Heart left ventricle (tissue), 13 donors: ENCODE measurements around the gene THSD7B.

Experiments
- CTCF ChIP-seq, 12 donors: fragments of 200-600 bp; sonication (generic) in 4 of 12; IDR thresholded peaks; one replicate each; pipeline versions ENCODE4 v1.5.0 to v1.8.0; 2018 to 2022; ENCODE audit warnings: antibody characterized with exemption in 12 of 12, mild to moderate bottlenecking in 5 of 12
- POLR2A ChIP-seq, 2 donors: fragments of 450-650 bp; IDR thresholded peaks; one replicate each; pipeline ENCODE4 v1.6.1; 2017; ENCODE audit warnings: antibody characterized with exemption in 2 of 2, mild to moderate bottlenecking in 2 of 2, moderate library complexity in 2 of 2
- donor health status: ischemic (EF 13 %, LVEDD 7.1; RV severe dilation, severe dysfunction).
- donor health status: DM: no; HTN: yes; CAD: no.
- donor health status: DM: no; HTN: no; CAD: no.
- donor health status: ischemic (EF 25% LVEDD 6.9; RV normal size, moderate dysfunction).
- donor health status: ischemic (EF 25% LVEDD 5.7; RV mildly dilated, moderate dysfunction).
- donor health status: ischemic (EF 35%, LVEDD 5.7; RV mildly dilated, moderate dysfunction).
- donor health status: nonischemic (EF 11% LVEDD 7.7; RV severe dilation, severe dysfunction).
- donor health status: DM: yes; HTN: yes; CAD: no.
- donor health status: PGD.
- donor health status: ischemic (EF 29% LVEDD 5.4; RV normal size, mild dysfunction).
- donor health status: nonischemic (EF 23%, LVEDD 6.1; RV moderate dilation, normal function).

DNA sequence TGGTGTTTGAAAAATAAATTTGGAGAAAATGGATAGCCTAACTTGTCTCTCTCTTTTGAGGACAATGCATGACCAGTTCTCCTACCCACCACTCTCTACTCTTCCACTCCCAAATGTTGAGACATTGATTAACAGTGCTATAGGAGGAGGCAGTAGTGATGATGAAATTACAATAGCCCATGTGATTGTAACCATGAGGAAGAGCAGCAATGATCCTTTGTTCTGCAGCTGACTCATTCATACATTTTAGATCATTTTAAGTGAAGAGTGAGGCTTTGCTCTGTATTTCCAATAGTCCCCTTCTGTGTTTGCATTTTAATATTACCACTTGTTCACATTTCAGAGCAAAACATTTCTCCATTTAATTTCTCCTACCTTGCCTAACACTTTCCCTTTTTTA lies 592.3 kb downstream of the THSD7B start:
- TF ChIP-seq POLR2A (IDR thresholded peaks at IDR 0.05) (no peak), CTCF (IDR thresholded peaks at IDR 0.05) (no peak)
